H1 (cell line): ENCODE results near the gene SPEF2. TPM values are rescaled to one million over a fixed set of nuclear protein-coding genes. Genes with fewer than 3 reads are reported as not detected.

Source experiments
- EZH2 ChIP-seq: fragments of 200-600 bp; sonication (generic); IDR thresholded peaks from 2 replicates; pipeline ENCODE4 v1.7.1; 2012; ENCODE audit warnings: low read depth, mild to moderate bottlenecking, moderate library complexity, low read length, inconsistent platforms; ENCODE audit not compliant: severe bottlenecking
- GTF2F1 ChIP-seq: IDR thresholded peaks from 2 replicates; pipeline ENCODE4 v1.6.1; 2012; ENCODE audit warnings: low read depth, low read length, improper control_type of control experiment, borderline replicate concordance
- KDM5A ChIP-seq: fragments of 200-600 bp; IDR thresholded peaks from 2 replicates; pipeline ENCODE4 v1.7.1; 2012; ENCODE audit warnings: mild to moderate bottlenecking, low read length, inconsistent platforms, mixed read lengths
- POLR2AphosphoS5 ChIP-seq: IDR thresholded peaks from 2 replicates; pipeline ENCODE4 v1.6.1; 2011; ENCODE audit warnings: low read depth, low read length
- polyA plus RNA-seq, 7 experiments: library from polyadenylated mRNA; depleted of rRNA in 3 of 7; stranded (reverse) in 5 of 7; unstranded in 2 of 7; fragments of >200 nt in 5 of 7; fragments of 200-250 nt in 2 of 7; gene quantifications; 1 replicate in 5 of 7; 2 replicates in 1 of 7; 4 replicates in 1 of 7; pipeline versions ENCODE4 v1.2.1 to v1.2.3, GENCODE V29; 2011 to 2013; ENCODE audit warnings: missing spikeins in 2 of 7, mixed read lengths in 2 of 7
- total RNA-seq: library from RNA; stranded (reverse); fragmentation: NEBNext Ultra II Directional; extraction: Animal tissue kit (Norgen Biotek cat#: 25700); gene quantifications from 2 replicates; pipeline ENCODE4 v1.2.1, GENCODE V29; 2021

SPEF2 gene
- total and polyA plus RNA-seq, 2 of the 8 experiments (the other 6 are each of a cell fraction or from before 2014, with no cell fraction given) = 0.14 to 0.73 TPM

DNA sequence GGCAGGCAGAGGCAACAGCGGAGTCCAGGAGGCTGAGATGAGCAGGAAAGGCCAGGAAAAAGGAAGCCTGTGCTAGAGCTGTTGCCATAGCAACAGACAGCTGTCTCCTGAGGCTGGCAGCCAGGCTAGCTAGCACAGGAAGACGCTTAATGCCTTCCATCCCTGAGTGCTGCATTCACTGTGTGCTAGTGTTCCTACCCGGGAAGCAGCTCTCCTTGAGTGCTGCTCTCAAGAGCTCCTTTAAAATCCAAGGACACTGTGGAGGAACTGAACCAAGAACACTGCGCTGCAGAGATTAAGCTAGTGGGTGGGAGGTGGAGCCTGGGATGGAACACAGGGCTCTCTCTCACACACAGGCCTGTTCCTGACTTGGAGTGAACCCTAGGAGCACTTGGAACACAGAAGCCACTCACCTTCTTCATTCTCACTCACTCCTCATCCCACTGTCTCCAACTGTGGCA is 185.6 kb downstream of the SPEF2 start (continued):
- no peak for TF ChIP-seq EZH2
- TF ChIP-seq POLR2AphosphoS5 = no peak
- no peak for TF ChIP-seq KDM5A
- TF ChIP-seq GTF2F1 = no peak
